GM12875 (cell line): ENCODE results near the gene KNOP1.

Source experiments
- H3K4me3 ChIP-seq: one replicate; pipeline ENCODE4 v1.5.1; 2011; ENCODE audit warnings: low read depth, low read length, control low read depth
- TF ChIP-seq, protein P1 (sequence below): IDR thresholded peaks from 2 replicates; pipeline ENCODE4 v1.5.1; 2011; ENCODE audit warnings: low read depth, mild to moderate bottlenecking, control low read depth, inconsistent platforms, low read length, moderate library complexity, borderline replicate concordance; ENCODE audit not compliant: insufficient read depth

KNOP1 gene

DNA sequence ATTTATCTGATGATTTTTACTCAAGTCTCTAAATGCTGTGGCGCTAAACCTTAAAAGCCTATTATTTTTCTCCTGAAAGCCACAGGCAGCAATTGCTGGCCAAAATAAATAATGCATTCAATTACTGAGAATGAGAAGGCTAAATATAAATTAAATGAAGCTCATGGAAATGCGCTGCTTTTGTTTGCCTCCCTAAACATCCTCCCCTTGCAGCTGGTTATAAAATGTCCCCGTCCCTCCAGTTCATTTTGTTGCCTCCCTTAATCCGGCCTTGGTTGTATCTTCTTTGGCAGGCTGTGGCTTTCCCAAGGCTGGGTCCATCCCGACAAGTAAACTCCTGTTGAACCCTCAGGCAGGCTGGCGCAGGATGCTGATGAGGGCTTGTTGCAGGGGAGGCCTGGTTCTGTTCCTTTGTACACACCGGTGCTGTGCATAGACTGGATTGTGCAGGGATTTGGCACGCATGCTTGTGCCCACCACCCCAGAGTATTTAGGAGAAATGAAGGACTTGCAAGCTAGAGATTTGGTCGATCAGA lies 62.7 kb downstream of the KNOP1 start:
- H3K4me3 ChIP-seq: no peak overlapping the region
- TF ChIP-seq, protein P1, sequence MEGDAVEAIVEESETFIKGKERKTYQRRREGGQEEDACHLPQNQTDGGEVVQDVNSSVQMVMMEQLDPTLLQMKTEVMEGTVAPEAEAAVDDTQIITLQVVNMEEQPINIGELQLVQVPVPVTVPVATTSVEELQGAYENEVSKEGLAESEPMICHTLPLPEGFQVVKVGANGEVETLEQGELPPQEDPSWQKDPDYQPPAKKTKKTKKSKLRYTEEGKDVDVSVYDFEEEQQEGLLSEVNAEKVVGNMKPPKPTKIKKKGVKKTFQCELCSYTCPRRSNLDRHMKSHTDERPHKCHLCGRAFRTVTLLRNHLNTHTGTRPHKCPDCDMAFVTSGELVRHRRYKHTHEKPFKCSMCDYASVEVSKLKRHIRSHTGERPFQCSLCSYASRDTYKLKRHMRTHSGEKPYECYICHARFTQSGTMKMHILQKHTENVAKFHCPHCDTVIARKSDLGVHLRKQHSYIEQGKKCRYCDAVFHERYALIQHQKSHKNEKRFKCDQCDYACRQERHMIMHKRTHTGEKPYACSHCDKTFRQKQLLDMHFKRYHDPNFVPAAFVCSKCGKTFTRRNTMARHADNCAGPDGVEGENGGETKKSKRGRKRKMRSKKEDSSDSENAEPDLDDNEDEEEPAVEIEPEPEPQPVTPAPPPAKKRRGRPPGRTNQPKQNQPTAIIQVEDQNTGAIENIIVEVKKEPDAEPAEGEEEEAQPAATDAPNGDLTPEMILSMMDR: no peak

DNA sequence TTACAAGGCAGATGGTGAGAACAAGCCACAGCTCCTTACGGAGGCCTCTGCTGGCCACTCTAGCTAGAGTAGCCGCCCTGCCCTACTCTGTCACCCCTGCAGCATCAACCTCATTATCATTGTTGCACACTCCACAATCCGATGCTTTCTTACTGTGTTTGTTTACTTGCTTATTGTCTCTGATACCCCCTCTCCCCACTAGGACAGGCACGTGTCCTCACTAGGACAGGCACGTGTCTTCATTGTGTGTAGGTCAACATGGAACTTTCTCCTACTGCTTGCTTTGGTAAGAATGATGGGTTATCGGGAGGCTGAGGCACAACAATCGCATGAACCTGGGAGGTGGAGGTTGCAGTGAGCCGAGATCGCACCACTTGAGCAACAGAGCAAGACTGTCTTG lies 63.9 kb downstream of the KNOP1 start:
- H3K4me3 ChIP-seq: no peak overlapping the region
- TF ChIP-seq, protein P1: no peak
